SIG-M5 treated with dmso at 0.1 percent for 504 hours (cell line): Measurements from ENCODE around the gene RPTOR.

ENCODE experiments used
- DNase-seq: peaks from one replicate; lab custom pipeline; 2025; ENCODE audit not compliant: unreplicated experiment; lab: John Stamatoyannopoulos, UW

Gene RPTOR

GRCh38 chr17:80921741-80922579, 377.3 kb downstream of the RPTOR start:
- DNase-seq, result no peak

- DNase-seq, result no peak
Observed at GRCh38 chr17:80922580-80923160, 378.0 kb downstream of the RPTOR start.

GRCh38 chr17:80923211-80924110, 378.8 kb downstream of the RPTOR start:
- no peak for DNase-seq

GRCh38 chr17:80924111-80924806, 379.6 kb downstream of the RPTOR start:
- DNase-seq, result no peak

- DNase-seq, result no peak
Observed at GRCh38 chr17:80924807-80925610, 380.4 kb downstream of the RPTOR start.

- no peak for DNase-seq
Observed at GRCh38 chr17:80925688-80926335, 381.2 kb downstream of the RPTOR start.

DNA sequence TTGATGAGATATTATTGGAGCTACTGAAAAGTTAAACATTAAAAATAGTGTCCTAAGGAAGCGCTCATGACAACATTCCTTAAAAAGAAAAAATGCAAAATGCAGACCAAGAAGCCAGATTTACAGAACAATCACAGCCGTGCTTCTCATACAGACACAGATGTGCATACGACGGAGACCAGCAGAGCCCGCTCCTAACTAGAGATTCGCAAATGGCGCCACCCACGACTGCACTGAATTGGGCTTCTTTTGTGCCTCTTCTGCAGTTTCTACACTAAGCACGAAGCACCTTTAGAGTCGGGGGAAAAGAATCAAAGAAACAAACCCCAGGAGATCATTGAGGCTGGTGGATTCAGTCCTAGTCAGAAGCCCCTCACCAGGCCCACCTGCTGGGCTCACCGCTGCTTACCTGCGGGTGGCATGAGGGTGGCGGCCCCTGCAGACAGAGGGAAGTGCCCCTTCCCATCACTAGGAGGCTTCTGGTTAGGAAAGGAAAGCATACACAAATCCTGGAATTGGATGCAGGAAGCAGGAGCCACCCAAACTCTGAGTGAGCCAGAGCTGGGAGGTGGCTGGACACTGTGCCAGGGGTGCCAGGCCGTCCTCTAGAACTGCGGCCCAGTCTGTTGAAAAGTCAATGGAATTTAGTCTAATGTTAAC, 382.1 kb downstream of the RPTOR start:
- DNase-seq, result no peak

DNA sequence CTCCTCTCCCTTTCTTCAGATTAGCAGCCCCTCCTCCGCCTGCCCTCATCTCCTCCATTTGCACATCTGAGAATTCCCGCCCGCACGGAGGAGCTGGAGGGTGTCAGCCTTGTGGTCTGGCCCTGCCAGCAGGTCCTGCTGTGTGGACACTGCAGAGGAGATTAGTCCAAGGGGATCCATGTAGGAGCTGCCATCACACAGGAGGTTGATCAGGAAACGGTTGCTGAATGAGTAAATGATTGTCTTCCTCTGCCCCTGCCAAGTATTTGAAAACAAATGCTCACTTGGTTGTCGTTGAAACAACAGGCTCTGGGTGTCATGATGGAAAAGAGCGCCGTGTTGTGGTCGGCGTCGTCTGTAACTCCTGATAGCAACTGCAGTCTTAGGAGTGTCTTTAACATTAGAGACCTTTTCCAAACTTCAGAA, 383.2 kb downstream of the RPTOR start:
- no peak for DNase-seq

GRCh38 chr17:80929449-80929848, 384.8 kb downstream of the RPTOR start:
- no peak for DNase-seq

DNA sequence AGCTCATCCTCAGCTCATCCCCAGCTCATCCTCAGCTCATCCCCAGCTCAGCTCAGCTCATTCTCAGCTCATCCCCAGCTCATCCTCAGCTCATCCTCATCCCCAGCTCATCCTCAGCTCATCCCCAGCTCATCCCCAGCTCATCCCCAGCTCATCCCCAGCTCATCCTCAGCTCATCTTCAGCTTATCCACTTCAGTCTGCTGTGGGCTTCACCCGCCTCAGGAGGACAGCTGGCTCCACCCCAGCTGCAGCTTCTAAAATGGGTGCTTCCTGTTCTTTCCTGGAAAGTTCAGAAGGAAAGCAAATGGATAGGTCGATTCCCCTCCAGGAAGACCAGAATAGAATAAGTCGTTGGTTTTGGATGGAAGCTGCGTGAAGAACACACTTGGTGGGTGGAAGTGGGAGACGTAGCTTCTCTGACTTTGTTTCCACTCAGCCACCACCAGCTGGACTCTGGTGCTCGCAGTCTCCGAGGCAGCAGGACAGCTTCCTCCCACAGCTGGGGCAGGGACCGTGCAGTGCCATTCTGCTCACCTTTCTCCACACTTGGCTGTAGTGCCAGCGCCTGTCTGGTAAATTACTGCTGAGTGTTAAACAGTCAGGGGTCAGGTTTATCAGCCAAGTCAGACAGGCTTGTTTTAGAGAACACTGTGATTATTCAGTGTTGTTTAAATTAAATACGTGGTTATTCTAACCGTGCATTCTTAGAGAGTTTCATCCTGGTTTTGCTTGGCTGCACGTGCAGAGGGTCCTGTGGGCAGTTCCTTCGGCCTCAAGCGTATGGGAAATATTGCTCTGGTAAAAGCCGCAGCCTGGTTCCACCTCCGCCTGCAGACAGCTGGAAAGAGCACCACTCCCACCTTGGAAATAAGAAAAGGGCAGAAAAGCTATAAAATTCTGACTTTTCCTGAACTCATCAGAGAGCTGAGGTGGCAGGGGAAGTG, 386.0 kb downstream of the RPTOR start:
- no peak for DNase-seq

- DNase-seq, result no peak
Observed at GRCh38 chr17:80931421-80932265, 387.0 kb downstream of the RPTOR start.

DNA sequence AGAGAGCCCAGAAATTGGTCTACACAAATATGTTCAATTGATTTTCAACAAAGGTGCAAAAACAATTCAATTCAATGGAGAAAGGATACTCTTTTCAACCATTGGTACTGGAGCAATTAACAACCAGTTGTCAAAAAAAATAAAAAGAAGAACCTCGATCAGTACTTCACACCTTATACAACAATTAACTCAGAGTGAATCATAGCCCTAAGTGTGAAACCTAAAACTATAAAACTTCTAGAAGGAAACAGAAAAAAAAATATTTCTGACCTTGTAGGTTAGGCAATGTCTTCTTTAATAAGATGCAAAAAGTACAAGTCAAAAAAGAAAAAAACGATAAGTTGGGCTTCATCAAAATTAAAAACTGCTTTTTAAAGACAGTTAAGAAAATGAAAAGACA, 390.9 kb downstream of the RPTOR start:
- DNase-seq, result no peak

- DNase-seq, result no peak
Observed at GRCh38 chr17:80936218-80936617, 391.6 kb downstream of the RPTOR start.

- no peak for DNase-seq
Observed at GRCh38 chr17:80936723-80937122, 392.1 kb downstream of the RPTOR start.

- DNase-seq, result no peak
Observed at GRCh38 chr17:80937462-80938381, 393.1 kb downstream of the RPTOR start.

- peak; percentile 15 for DNase-seq
Observed at GRCh38 chr17:80938556-80938955, 393.9 kb downstream of the RPTOR start.
